ENCODE data around the gene WNT7A.

Gene WNT7A

DNA sequence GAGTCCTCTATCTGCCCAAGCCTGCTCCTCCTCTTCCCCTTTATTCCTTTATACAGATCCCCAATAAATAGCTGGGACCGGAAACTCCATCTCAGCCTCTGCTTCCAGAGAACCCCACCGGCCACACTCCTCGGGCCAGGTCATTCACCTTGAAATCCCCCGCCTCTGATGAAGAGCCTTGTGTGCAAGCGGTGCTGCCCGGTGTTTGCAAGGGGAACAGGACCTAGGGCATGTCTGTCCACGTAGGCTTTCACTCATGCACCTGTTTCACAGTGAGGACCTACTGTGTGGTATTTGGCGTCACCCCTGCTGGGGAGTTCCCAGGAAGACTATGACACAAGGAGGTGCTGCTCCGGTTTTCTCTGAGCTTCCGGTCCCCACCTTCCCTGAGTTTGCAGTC is 54.0 kb downstream of the WNT7A start:
- no peak for DNase-seq

DNA sequence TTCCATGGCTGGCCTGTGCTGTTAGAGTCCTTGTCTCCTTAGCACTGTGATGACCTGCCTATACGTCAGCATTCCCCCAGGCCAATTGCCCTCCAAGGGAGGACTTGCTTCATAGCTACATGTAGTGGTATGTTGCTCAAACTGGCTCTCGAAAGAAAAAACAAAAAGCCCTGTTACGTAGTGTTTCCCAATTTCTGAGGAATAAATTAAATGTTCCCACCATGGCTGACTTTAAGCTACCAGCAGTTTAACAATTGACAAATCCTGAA is 54.6 kb downstream of the WNT7A start:
- DNase-seq: no peak

DNA sequence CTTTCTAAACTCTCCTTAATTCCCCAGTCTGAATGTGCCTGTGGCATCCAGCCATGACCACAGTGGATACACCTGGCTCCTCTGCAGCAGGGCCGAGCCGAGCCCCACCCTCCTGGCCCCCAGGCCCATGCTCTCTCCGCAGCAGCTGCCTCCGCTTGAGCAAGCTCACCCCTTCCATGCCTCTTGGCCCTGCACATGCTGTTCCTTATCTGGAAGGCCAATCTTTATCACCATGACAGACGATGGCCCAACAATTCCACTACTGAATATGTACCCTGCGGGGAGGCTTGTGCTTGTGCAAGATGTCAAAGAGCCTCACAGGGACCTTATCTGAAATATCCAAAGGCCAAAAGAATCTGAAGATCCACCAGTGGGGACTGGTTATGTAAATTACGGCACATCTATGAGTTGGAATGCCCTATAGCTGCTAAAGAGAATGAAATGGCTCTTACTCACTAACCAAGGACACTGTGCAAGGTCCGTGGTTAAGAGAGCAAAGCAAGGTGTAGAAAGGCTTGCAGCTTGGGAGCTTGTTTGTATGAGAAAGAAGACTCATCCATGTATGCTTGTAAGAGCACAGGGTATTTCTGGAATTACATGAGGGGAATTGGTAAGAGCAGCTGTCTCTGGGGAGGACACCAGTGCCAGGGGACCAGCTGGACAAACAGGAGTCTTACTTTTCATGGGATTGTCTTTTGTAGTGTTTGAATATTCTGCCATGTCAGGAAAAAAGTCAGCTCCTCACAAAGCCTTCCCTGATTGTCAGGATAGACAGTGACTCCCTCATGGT is 55.2 kb downstream of the WNT7A start:
- DNase-seq: no peak

DNA sequence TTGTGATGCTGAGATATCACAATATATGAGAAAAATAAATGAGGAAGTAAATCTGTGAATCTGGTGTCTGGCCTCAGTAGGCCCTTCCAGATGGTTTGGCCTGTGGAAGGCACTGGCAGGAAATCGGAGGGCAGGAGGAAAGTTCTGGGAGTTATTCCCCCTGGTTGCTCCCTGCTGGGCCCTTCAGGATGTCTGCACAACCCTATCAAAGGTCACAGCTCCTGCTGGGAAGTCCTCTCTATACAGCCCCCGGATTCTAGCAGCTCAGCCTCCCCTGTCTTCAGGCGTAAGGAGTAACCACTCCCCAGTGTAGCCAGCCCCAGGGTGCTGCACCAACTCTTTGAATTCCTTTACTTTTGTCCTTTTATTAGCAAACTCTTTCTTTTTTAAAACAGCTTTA is 56.2 kb downstream of the WNT7A start:
- DNase-seq: no peak

DNA sequence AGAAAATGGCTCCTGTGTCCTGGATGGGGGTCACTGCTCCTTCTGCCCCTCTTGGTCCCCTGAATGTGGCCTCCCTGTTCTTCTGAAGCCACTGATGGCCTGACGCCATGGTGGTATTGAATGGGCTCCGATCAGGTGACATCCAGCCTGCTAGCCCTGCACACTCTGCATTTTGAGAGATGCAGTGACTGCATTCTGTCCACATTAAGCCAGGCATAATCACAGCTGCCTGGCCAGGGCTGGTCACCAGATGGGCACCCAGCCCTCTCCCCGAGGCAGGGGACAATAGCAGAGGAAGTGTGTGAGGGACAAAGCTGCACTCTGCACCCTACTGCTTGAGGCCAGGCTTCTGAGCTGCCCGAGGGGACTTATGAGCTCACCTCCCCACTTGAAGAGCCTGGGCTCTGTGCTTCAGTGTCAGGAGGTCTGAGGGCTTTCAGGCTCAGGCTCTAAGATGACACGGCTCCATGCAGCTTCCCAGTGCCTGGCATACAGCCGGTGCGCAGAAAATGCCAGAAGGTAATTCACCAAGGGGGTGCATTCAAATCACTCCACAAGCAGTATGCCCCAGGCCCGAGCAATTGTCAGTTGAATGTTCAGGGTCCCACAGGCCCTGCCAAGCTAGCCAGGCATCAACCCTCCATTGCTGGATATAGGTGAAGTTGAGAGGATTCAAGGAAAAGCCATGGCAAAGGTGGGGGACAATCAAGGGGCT is 56.8 kb downstream of the WNT7A start:
- no peak for DNase-seq

DNA sequence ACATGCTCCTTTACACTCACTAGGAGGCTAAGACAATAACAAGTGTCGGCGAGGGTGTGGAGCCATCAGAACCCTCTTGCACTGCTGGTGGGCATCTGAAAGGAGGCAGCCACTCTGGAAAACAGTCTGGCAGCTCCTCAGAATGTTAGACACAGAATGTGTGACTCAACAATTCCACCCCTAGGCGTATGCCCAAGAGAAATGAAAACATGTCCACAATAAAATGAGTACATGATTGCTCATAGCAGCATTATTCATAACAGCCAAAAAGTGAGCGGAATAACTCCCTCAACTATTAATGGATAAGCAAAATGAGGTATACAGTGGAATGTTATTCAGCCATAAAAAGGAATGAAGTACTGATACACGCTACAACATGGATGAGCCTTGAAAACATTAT is 57.8 kb downstream of the WNT7A start:
- DNase-seq: no peak

DNA sequence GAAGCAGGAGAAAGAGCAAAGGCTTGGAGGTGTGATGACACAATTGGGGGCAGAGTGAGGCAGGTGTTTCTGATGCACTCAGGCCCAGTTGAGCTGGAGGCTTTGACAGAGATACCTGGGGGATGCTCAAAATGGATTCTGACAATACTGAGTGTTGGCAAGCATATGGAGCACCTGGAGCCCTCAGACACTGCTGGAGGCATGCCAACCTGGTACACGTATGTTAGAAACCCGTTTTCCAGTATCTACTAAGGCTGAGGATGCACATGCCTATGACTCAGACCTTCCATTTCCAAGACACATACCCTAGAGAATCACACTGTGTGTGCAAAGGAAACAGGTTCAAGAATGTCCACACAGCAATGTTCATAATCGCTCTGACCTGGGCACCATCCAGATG is 58.7 kb downstream of the WNT7A start:
- DNase-seq: no peak

DNA sequence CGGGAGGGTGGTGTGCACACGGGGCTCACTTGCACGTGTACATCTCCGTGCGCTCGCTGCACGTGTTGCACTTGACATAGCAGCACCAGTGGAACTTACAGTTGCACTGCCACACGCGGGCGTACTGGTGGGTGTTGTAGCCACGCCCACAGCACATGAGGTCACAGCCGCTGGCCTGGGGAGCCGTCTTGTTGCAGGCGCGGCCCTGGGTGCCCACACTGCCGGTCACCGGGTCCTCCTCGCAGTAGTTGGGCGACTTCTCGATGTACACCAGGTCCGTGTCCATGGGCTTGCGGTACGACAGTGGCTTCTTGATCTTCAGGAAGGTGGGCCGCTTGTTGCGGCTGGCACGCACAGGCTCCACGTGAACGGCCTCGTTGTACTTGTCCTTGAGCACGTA is 61.0 kb downstream of the WNT7A start:
- no peak for DNase-seq

DNA sequence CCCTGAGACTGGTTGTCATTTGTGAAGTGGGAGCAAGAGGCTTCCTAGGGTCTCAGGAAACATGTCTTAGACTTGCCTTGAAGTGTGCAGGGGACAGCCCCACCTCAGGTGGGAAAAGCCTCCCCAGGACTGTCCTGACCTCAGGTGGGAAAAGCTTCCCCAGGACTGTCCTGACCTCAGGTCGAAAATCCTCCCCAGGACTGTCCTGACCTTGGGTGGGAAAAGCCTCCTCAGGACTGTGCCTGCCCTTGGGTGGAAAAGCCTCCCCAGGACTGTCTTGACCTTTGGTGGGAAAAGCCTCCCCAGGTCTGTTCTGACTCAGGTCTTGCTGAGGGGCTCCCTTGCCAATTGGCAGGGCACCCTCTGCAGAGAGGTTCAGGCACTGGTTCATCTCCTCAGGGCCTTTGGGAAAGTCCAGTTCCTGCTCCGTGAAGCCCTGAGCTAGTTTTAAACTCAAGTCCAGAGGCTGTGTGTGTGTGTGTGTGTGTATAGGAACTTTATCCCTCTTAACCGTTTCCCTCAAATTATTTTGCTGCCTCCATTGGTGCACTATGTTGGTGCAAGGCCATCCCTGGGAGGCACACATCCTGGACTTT is 64.7 kb downstream of the WNT7A start:
- no peak for DNase-seq

DNA sequence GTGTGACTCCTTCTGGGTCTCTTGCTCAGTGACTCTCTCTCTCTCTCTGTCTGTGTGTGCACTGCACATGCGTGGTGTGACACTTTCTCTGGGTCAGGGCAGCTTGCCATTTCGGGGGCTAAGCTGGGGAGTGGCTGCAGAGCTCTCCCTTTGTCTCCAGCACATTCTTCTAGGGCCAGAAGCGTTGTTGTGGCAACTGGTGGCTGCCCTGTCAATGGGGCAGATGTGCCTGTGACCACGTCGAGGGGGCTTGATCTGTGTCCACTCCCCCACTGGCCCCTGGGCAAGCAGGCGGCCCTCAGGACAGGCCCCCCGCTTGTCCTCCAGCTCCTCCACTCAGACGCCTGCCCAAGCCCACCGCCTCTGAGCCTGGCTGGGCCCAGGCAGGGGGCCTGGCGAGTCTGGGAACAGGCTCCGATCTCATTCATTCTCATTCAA is 67.8 kb downstream of the WNT7A start:
- DNase-seq: no peak

DNA sequence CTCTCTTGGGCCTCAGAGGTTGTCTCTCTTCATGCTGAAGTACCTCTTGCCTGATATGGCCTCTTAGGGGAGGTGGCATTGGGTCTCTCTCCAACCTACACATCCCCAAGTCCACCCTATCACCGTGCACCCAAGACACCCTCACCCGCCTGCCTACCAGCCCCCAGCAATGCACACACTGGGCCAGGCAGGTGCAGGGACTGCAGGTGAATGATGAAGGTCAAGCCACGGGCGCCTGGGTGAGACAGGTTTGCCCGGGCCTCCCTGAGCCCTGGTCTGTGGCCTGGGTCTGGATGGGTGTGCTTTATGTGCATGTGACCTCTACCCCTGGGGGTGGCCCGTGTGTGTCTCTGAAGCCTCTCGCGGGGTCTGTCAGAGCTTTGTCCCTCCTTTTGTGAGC is 68.3 kb downstream of the WNT7A start:
- no peak for DNase-seq

DNA sequence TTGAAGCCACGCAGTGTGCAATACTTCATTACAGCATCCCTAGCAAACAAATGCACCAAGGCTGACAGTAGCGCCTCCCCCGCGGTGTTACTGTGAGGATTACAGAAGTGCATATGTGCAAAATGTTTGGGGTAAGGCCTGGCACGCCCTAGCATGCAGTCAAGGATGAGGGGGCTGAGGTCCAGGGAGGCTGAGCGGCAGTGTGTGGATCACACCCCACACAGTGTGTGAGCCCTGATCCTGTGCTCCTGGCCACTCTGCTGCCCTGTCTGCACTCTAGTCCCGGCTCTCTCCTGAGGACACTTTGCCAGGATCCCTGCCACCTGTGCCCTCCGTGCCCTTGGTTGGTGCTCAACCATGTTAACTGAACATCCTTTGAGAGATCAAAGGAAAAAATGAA is 71.3 kb downstream of the WNT7A start:
- no peak for DNase-seq

DNA sequence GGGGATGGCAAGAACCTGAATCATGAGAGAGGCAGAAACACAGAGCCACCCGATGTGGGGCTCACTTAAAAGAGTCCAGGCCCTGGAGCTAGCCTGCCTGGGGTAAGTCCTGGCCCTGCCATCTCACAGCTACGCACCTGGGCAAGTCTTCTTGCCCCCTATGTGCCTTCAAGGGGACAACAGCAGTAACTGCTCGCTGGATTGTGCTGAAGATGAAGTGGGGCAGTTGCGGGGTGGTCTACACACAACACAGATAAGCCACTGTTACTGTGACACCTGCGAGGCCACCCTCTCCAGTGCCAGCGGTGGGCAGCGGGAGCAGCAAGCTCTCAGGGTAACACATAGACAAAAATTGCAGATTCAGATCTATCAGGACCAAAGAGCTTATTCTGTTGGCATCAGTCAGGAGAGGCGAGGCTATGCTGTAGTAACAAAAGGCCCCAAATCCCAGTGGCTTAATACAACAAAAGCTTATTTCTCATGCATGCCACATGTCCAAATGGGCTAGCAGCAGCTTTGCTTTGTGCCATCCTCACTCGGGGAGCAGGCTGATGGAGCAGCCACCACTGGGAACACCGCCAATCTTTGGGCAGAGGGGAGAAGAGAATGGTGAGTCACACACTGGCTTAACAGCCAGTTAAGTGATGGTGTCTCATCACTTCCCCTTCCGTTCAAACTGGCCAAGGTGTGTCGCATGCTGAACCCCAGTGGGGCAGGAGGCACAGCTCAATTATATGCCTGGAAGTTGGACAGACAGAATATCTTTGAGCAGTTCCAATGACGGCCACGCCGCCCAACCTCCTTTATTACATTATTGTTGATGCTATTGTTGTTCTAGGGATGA is 78.3 kb downstream of the WNT7A start:
- DNase-seq: peak; percentile 21

DNA sequence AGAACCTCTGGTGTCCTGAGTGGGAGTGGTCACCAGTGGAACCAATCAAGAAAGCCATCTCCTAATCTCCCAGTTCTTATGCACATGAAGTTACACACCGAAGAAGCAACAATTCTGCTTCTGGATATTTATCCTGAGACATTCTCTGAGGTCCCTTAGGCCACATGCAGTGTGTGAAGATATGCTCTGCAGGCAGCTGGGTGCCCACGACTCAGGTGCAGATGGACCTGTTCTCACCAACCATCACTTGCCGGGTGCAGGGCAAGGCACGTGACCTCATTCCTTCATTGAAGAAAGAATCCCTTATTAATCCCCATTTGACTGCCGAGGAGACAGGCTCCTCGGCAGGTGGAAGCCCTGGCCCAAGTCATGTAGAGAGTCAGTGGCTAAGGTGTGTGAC is 79.8 kb downstream of the WNT7A start:
- DNase-seq: peak; percentile 7

DNA sequence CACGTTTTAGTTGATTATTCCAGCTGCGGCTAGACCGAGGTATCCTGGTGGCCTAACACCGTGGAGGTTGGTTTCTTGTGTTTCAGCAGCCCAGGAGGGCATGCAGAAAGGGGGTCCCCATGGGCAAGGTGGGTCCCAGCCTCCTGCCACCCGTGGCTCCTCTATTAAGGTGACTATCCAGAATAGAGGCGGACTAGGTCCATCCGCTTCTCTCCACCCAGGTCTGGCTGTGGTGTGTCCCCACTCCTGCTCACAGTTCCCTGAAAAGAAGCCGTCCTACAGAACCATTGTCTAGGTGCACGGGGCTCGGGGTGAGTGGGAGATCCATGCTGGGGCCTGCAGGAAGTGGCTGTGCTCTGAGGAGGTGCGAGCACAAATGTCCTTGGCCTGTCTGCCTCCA is 81.5 kb downstream of the WNT7A start:
- no peak for DNase-seq

DNA sequence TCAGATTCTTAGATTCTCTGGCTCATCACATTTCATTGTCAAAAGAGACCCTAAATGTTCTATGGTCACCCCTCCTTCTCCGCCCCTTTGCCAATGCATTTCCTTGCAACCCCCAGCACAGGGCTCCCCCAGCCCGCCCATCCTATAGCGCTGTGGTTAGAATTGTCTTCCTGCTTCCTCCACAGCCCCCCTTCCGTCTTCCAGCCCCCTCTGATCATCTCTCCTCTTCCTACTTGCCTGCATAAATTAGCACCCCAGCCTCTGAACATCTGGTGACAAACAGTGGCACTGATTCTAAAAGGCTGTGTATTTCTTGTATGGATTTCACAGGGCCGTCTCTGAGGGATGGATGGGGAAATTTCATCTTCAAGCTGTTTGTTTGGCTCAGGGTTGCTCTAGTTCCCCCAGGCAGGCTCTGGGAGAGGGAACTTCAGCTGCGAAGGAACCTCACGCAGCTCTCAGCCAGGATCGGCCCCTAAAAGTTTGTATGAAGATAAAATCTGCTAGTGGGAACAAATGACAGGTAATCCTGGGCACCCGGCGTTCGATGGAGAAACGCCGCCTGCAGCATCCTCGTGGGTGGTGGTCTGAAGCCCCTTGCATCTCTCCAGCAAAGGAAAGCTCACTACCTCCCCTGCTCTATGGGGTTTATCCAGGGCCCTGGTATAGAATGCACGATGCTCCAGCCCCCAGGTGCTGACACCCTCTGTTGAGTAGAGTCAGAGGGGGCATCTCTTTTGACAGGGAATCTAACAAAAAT is 83.0 kb downstream of the WNT7A start:
- no peak for DNase-seq

DNA sequence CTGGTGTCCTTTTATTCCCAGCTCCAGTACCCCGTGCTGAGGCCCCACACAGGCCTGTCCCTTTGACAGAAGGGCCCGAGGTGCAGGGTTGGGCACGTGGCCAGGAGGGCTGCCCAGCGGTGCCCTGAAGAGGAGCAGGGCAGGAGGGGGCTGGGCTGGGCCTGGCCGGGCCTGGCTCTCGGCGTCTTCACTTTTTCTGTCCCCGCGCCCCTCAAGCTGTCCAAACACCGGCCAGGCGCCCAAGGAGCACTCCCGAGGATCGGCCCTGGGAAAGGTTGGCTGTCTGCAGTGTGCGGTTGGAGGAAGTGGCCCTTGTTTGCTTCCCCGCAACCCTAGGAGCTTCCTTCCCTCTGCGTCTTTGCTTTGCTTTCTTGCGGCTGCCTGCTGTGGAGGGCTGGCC is 84.1 kb downstream of the WNT7A start:
- DNase-seq: no peak

DNA sequence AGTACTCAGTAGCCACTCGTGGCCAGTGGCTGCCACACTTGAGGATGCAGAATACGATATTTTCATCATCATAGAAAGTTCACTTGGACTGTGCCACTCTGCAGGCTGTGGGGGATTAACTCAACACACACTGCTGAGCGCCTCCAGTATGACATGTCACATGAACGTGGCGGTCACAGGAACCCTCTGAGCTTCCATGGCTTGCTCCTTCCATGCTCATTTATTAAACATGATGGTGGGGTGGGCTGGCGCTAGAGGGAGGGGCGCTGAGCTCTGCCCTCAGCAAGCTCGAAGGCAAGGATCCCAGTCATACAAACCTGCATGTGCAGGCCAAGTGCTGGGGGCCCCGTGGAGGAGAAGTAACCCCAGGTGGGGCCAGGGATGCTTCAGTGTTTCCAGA is 85.5 kb downstream of the WNT7A start:
- DNase-seq: no peak

DNA sequence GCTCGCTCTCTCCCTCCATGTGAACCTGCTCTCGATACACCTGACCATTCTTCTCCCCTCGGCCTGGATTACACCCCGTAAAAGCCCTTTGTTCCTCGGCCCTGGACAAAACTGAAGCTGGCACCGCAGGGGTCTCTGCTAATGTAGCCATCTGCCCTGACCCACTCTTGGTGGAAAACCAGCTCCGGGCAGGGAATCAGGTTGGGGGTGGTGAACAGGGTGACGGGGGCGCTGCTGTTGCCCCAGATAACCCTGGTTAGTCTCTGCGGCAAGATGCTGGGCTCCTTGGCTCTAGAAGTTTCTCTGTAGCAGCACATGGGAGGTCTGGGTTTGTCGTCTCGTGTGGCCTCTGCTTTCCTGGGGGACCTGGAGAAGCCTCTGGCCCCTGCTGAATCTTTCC is 86.4 kb downstream of the WNT7A start:
- no peak for DNase-seq

DNA sequence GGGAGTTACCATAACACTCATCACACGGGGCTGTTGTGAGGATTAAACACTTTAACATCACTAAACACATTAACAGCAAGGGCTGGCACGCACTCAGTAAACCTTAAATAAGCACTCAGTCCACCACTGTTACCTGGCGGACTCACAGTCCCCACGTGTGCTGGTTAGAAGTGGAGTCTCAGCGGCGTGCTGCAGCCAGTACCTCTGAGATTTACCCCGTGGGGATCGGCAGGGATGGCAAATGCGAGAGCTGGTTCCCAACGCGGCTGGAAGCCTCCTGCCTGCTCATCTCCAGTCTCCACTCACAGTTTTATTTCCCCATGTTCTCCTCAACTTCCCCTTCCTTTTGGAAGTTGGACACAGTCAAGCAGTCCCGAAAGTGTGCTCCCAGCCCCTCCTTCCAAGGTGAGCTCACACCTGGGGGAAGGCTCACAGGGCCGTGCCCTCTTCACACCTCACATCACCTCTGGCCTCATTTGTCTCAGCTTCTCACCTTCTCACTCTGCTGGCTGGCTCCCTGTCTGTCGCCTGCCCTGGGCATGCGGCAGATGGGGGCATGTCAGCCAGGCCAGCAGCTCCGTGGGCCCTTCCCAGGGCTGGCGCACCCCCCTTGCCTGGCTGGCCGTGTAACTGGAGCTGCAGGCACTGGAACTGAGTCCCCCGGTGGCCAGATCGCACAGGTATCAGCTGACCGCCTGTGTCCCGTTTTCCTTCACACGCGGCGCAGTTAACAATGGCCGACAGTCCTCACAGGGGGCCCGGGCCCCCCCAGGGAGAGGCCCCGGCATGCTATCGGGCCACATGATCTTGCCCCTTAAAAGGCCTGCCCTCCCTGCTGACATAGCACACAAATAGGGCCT is 87.1 kb downstream of the WNT7A start:
- DNase-seq: no peak

DNA sequence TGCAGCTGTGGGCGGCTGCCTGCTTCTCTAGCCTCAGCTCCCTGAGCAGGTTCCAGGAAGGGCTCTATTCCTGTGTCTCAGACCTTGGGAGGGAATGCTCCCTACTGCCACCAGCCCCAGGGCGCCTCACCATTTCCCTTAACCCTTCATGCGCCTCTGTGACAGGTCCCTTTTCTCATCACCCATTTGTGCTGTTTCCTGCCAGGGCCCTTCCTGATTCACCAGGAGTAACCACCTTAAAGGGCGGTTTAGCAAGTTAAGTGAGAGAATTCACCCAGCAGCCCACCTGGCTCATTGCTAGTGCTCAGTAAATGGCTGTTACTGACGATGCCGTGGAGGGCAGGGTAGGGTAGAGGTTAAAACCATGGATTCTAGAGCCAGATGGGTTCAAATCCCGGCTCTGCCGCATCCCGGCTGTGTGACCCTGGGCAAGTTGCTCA is 87.8 kb downstream of the WNT7A start:
- DNase-seq: no peak
